Skeletal muscle satellite cell (primary cell): Measurements from ENCODE around the gene APOLD1.

Experiments
- H3K27me3 ChIP-seq: 2 replicates; pipeline ENCODE4 v1.7.0; 2013; ENCODE audit warnings: low read length; ENCODE audit not compliant: control insufficient read depth, insufficient read depth
- H3K36me3 ChIP-seq: 2 replicates; pipeline ENCODE4 v1.7.0; 2013; ENCODE audit warnings: mild to moderate bottlenecking, control low read depth, low read length; ENCODE audit not compliant: insufficient read depth
- H3K4me1 ChIP-seq: 2 replicates; pipeline ENCODE4 v1.7.0; 2013; ENCODE audit warnings: low read length; ENCODE audit not compliant: control insufficient read depth, insufficient read depth
- H3K4me2 ChIP-seq: 2 replicates; pipeline ENCODE4 v1.7.0; 2013; ENCODE audit warnings: mild to moderate bottlenecking, low read length
- H3K4me3 ChIP-seq: 2 replicates; pipeline ENCODE4 v1.7.0; 2013; ENCODE audit warnings: low read length
- H3K9ac ChIP-seq: 2 replicates; pipeline ENCODE4 v1.7.0; 2013; ENCODE audit warnings: mild to moderate bottlenecking, low read depth, low read length, moderate library complexity
- H3K9me3 ChIP-seq: replicated peaks from 2 replicates; pipeline ENCODE4 v1.7.0; 2013; ENCODE audit warnings: mild to moderate bottlenecking, control low read depth, low read length

The APOLD1 gene

DNA sequence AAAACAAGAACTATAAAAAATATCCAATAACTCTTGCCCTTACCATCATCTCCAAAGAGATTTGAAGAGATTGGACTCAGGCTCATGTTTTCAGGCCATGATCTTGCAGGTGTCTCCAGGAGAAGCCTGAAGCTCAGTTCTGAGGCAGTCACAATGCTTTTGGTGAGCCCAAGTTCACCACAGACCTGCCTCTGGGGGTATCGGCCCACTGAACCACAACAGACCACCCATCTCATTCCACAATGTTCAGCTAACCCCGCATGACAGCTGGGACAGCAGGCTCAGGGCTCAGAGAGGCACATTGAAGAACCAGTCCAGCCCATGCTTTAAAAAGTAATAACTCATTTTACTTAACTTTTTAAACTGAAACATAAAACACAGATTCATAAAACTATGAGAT lies 28.3 kb upstream of the APOLD1 start:
- Histone ChIP-seq H3K9ac (no peak overlapping the region), H3K4me3 (no peak overlapping the region), H3K4me1 (peaks cover 11% of the 10 kb centered on the region), H3K27me3 (no peaks in the 10 kb centered on the region), H3K9me3 (no peaks in the 10 kb centered on the region), H3K4me2 (no peak overlapping the region), H3K36me3 (no peaks in the 10 kb centered on the region)

DNA sequence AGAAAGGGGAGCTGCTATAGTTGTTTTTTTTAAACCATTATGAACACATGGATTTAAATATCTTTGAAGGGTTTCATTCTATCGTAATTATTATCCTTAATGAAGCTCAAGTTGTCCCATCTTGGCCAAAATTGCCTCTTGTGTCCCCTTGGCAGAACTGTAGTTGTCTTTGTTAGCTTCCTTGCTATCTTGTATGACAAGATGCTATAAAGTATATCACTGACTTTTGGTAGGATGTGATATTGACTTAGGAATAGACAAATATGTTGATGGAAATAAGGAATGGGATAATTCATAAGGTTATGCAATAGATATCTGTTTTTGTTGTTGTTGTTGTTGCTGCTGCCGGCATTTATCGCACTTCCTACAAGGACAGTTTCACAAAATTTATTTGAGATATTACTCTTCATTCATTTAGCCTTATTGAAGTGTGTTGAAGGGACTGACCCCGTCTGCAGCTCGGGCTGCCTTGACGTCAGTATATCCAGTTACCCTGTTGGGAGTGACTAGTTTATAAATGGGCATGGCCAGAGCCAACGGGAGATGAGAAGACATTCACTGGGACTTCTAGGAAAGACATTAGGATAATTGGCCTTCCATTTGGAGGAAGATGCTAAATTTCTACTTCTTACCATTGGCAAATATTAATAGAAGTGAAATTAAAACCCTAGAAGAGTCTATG lies 26.1 kb upstream of the APOLD1 start:
- Histone ChIP-seq H3K9ac (no peak overlapping the region), H3K4me2 (peak overlapping the region; percentile 10), H3K4me1 (peaks cover 11% of the 10 kb centered on the region), H3K36me3 (no peaks in the 10 kb centered on the region), H3K4me3 (no peak overlapping the region), H3K9me3 (no peaks in the 10 kb centered on the region), H3K27me3 (no peaks in the 10 kb centered on the region)

DNA sequence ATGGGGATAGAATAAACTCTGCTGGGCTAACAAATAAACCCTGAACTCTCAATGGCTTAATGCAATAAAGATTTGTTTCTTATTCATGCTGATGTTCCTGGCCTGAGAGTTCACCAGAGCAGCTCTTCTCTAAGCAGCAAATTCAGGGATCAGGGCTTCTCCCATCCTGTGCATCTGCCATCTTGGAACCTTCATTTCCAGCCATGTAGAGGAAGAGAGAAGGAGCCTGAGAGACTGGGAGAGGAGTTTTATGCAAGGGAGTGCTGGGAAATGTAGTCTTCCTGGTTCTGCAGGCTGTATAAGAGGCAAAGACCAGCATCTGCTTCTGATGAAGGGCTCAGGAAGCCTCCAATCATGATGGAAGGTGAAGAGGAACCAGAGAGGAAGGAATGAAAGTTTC lies 20.6 kb upstream of the APOLD1 start:
- H3K4me2 ChIP-seq: no peak overlapping the region
- no peak overlapping the region for H3K9ac ChIP-seq
- no peaks in the 10 kb centered on the region for H3K36me3 ChIP-seq
- H3K4me3 ChIP-seq: no peak overlapping the region
- H3K9me3 ChIP-seq: no peaks in the 10 kb centered on the region
- H3K27me3 ChIP-seq: no peaks in the 10 kb centered on the region
- no peaks in the 10 kb centered on the region for H3K4me1 ChIP-seq

DNA sequence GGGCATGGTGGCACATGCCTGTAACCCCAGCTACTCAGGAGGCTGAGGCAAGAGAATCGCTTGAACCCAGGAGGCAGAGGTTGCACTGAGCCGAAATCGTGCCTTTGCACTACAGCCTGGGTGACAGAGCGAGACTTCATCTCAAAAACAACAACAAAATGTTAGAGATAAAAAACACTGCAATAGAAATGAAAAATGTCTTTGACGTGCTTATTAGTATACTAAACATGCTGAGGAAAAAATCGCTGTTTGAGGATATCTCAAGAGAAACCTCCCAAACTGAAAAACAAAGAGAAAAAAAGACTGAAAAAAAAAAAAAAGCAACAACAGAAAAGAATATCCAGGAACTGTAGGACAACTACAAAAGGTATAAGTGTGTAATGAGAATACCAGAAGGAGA lies 15.2 kb upstream of the APOLD1 start:
- Histone ChIP-seq H3K27me3 (no peaks in the 10 kb centered on the region), H3K4me2 (no peak overlapping the region), H3K4me3 (no peak overlapping the region), H3K9me3 (no peaks in the 10 kb centered on the region), H3K36me3 (no peaks in the 10 kb centered on the region), H3K9ac (no peak overlapping the region), H3K4me1 (no peaks in the 10 kb centered on the region)

DNA sequence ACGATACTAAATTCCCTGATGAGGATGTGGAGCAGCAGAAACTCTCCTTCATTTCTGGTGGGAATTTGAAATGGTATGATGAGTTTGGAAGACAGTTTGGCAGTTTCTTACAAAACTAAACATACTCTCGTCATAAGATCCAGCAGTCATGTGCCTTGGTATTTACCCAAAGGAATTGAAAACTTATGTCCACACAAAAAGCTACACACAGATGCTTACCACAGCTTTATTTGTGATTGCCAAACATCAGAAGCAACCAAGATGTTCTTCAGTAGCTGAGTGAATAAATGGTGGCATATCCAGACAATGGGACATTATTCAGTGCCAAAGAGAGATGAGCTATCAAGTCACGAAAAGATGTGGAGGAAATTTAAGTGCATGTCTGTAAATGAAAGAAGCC lies 10.7 kb upstream of the APOLD1 start:
- Histone ChIP-seq H3K4me3 (no peak overlapping the region), H3K27me3 (no peaks in the 10 kb centered on the region), H3K4me2 (no peak overlapping the region), H3K9ac (no peak overlapping the region), H3K36me3 (no peaks in the 10 kb centered on the region), H3K9me3 (no peaks in the 10 kb centered on the region), H3K4me1 (peaks cover 12% of the 10 kb centered on the region)

DNA sequence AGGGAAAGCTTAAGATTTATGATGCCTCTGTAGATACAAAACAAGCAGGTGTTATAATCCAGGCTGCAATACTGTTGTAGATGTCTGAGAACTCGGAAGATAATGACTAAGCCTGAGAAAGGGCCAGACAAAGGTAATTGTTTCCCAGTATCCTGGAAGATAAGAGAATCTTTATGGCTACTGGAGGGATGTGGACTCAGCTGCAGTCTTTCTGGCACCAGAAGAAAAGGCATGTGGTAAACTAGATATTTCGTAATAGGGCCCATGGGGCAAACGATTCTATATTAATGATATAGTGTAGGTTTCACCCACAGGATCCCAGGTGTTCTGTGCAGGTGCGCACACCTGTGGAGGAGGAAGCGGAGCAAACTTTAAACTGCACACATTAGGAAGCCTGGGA lies 9.2 kb upstream of the APOLD1 start:
- peaks cover 17% of the 10 kb centered on the region for H3K4me1 ChIP-seq
- H3K9ac ChIP-seq: no peak overlapping the region
- H3K4me2 ChIP-seq: no peak overlapping the region
- no peaks in the 10 kb centered on the region for H3K27me3 ChIP-seq
- no peak overlapping the region for H3K4me3 ChIP-seq
- no peaks in the 10 kb centered on the region for H3K9me3 ChIP-seq
- no peaks in the 10 kb centered on the region for H3K36me3 ChIP-seq

DNA sequence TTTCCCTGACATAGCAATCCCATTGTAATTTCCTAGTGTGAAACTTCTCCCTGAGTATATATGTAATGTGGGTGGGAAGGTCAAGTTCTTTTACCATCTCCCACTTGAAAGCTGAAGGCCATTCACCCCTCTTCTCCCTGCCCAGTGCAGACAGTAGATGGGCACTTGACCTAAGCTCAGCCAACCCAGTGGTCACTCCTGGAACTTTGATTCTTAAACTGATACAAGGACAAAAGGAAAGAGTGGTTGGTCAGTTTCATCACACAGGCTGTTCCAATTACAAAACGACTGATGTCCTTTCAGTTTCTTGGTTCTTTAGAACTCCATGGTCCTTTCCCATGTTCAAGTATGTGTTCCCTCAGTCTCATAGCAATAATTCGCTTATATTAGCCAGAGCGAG lies 8.4 kb upstream of the APOLD1 start:
- H3K9ac ChIP-seq: no peak overlapping the region
- H3K4me1 ChIP-seq: peaks cover 17% of the 10 kb centered on the region
- H3K27me3 ChIP-seq: no peaks in the 10 kb centered on the region
- H3K4me2 ChIP-seq: no peak overlapping the region
- H3K36me3 ChIP-seq: no peaks in the 10 kb centered on the region
- H3K9me3 ChIP-seq: no peaks in the 10 kb centered on the region
- no peak overlapping the region for H3K4me3 ChIP-seq

DNA sequence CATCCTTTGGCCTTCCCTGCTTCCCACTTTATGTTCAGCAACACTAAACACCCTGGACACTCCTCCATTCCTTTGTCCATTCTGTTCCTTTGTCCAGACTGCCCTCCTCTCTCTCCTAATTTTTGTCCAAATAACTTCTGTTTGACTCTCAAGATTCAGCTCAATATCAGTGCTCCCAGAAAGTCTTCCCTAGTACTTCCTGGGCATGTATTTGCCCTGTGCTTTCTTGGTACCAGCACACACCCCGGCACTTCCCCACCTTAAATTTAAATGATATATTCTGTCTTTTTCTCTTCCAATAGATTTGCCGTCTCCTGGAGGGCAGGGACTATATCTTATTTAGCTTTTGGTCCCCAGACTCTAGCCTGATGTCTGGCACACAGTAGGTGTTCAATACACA lies 6.5 kb upstream of the APOLD1 start:
- Histone ChIP-seq H3K9ac (no peak overlapping the region), H3K4me3 (no peak overlapping the region), H3K4me1 (peaks cover 17% of the 10 kb centered on the region), H3K9me3 (no peaks in the 10 kb centered on the region), H3K27me3 (no peaks in the 10 kb centered on the region), H3K4me2 (peak overlapping the region; percentile 61), H3K36me3 (no peaks in the 10 kb centered on the region)

DNA sequence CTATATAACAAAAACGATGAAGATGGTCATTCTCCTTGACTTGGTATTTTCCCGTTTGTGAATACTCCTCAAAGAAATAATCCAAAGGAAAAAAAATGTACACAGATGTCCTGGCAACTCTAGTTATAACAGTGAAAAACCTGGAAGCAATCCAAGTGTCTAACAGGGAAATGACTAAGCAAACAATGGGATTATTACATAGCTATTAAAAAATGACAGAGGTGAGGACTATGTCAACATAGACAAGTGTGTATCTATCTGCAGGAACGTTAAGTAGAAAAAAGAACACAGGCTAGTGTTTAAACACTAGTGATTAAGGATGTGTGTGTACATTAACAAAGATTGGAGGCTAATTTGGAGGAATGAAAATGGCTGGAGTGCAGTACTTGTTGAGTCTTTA lies 5.9 kb upstream of the APOLD1 start:
- Histone ChIP-seq H3K27me3 (no peaks in the 10 kb centered on the region), H3K9me3 (no peaks in the 10 kb centered on the region), H3K4me3 (no peak overlapping the region), H3K36me3 (no peaks in the 10 kb centered on the region), H3K4me1 (peaks cover 17% of the 10 kb centered on the region), H3K4me2 (peak overlapping the region; percentile 61), H3K9ac (no peak overlapping the region)

DNA sequence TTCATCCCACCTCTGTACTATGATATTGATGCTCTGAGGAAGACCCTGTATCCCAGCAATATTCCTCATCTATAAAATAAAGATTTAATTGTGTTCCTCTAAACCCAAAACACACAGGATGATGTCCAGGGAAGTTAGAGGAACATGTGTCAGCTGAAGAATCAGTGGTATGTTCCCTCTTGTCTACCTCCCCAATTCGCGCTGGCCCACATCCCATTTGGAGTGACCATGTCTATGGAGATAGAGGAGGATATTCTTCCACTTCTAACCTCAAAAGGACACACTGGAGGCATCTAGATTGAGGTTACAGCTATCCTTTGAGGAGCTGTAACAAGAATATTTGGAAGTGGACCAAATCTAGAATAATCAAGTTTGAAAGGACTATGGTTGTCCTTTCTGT lies 1.3 kb upstream of the APOLD1 start:
- H3K4me1 ChIP-seq: peaks cover 34% of the 10 kb centered on the region
- H3K4me2 ChIP-seq: no peak overlapping the region
- H3K27me3 ChIP-seq: no peaks in the 10 kb centered on the region
- no peak overlapping the region for H3K9ac ChIP-seq
- H3K9me3 ChIP-seq: no peaks in the 10 kb centered on the region
- H3K36me3 ChIP-seq: no peaks in the 10 kb centered on the region
- H3K4me3 ChIP-seq: no peak overlapping the region

DNA sequence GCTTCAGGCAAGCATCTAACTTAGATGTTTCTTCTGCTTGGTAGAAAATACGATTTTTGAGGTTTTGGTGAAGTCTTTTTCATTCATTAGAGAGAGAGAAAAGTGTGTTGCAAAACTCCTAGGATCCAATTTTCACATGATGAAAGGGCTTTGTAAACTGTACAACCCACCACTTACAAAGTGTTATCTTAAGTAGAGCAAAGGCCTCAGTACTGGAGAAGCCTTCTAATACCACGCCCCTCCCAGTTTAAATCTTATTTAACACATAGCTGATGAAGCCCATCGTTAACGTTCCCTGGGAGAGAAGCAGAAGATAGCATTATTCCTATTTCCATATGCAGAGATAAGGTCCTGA lies 869 bp downstream of the APOLD1 start:
- no peaks in the 10 kb centered on the region for H3K27me3 ChIP-seq
- no peaks in the 10 kb centered on the region for H3K9me3 ChIP-seq
- H3K4me3 ChIP-seq: peak overlapping the region; percentile 80
- peaks cover 23% of the 10 kb centered on the region for H3K4me1 ChIP-seq
- H3K4me2 ChIP-seq: peak overlapping the region; percentile 85
- no peaks in the 10 kb centered on the region for H3K36me3 ChIP-seq
- H3K9ac ChIP-seq: peak overlapping the region; percentile 78

DNA sequence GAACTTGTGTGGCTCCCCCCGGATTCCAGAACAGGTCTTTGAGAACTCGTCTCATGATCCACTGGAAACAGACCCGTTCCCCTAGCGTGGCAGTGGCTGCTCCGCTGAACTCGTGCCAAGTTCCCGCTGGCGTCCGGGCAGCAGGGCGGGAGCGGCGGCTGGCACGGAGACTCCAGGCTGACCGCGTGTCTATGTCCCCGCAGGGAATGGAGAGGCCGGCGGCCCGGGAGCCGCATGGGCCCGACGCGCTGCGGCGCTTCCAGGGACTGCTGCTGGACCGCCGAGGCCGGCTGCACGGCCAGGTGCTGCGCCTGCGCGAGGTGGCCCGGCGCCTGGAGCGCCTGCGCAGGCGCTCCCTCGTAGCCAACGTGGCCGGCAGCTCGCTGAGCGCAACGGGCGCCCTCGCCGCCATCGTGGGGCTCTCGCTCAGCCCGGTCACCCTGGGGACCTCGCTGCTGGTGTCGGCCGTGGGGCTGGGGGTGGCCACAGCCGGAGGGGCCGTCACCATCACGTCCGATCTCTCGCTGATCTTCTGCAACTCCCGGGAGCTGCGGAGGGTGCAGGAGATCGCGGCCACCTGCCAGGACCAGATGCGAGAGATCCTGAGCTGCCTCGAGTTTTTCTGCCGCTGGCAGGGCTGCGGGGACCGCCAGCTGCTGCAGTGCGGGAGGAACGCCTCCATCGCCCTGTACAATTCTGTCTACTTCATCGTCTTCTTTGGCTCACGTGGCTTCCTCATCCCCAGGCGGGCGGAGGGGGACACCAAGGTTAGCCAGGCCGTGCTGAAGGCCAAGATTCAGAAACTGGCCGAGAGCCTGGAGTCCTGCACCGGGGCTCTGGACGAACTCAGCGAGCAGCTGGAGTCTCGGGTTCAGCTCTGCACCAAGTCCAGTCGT lies 1.5 kb downstream of the APOLD1 start:
- Histone ChIP-seq H3K4me2 (peak overlapping the region; percentile 85), H3K4me3 (peak overlapping the region; percentile 80), H3K9ac (peak overlapping the region; percentile 78), H3K27me3 (no peaks in the 10 kb centered on the region), H3K9me3 (no peaks in the 10 kb centered on the region), H3K36me3 (no peaks in the 10 kb centered on the region), H3K4me1 (peaks cover 23% of the 10 kb centered on the region)
